Testis (tissue), 3 donors: ENCODE measurements around the gene VSNL1. TPM values are rescaled to one million over a fixed set of nuclear protein-coding genes. Genes with fewer than 3 reads are reported as not detected.

ENCODE experiments used
- DNase-seq: peaks from one replicate; pipeline ENCODE4 v3.0.0-alpha.2; 2019
- H3K27ac ChIP-seq, 2 donors: fragments of 200-600 bp; sonication (generic); one replicate each; pipeline ENCODE4 v1.5.1; 2019
- H3K27me3 ChIP-seq: fragments of 200-600 bp; sonication (generic); one replicate; pipeline ENCODE4 v1.5.1; 2019
- H3K36me3 ChIP-seq: fragments of 200-600 bp; sonication (generic); one replicate; pipeline ENCODE4 v1.5.1; 2017; ENCODE audit warnings: low read depth; ENCODE audit errors: missing control alignments
- H3K4me1 ChIP-seq: fragments of 200-600 bp; sonication (generic); one replicate; pipeline ENCODE4 v1.5.1; 2019
- H3K4me3 ChIP-seq, 2 donors: fragments of 200-600 bp; sonication (generic); one replicate each; pipeline ENCODE4 v1.5.1; 2017 to 2019
- H3K9me3 ChIP-seq: fragments of 200-600 bp; sonication (generic); one replicate; pipeline ENCODE4 v1.5.1; 2017
- CTCF ChIP-seq, 3 experiments: fragments of 450-650 bp in 2 of 3; fragments of 200-600 bp in 1 of 3; sonication (generic) in 1 of 3; IDR thresholded peaks; one replicate each; pipeline ENCODE4 v1.5.1; 2016 to 2019; ENCODE audit warnings: antibody characterized with exemption in 3 of 3, mild to moderate bottlenecking in 2 of 3, moderate library complexity in 1 of 3
- POLR2A ChIP-seq: fragments of 450-650 bp; IDR thresholded peaks from one replicate; pipeline ENCODE4 v1.6.1; 2017; ENCODE audit warnings: antibody characterized with exemption, mild to moderate bottlenecking, moderate library complexity
- WGBS, 2 donors: methylation state at CpG; one replicate each; pipeline ENCODE4 v1.1.5; 2018; 5-methylcytosine and 5-hydroxymethylcytosine counted together
- intact Hi-C: fragments of 100-400 bp; cut with DNase I; formaldehyde crosslinking; loops from one replicate; pipeline ENCODE4 v1.15.1; 2023; ENCODE audit warnings: low total_unique reads
- polyA plus RNA-seq: library from polyadenylated mRNA; stranded (reverse); fragments of 350-450 nt; fragmentation: Illumina TruSeq; extraction: RNeasy Lipid Tissue Mini Kit (QIAGEN cat#74804); gene quantifications from one replicate; pipeline ENCODE4 v1.2.3, GENCODE V29; 2014; ENCODE audit warnings: low read depth, low replicate concordance; ENCODE audit not compliant: insufficient read depth
- total RNA-seq, 2 donors: library from RNA; depleted of rRNA; stranded (reverse); fragments of >200 nt; gene quantifications; one replicate each; pipeline ENCODE4 v1.2.3, GENCODE V29; 2016

The VSNL1 gene
- total and polyA plus RNA-seq, 3 donors from 2014 or later, result 0.46 to 1.8 (median 1.4) TPM

GRCh38 chr2:17589406-17590035 lies 49.0 kb downstream of the VSNL1 start:
- Histone ChIP-seq H3K27me3 (no peaks in the 10 kb centered on the region), H3K27ac (no peak overlapping the region), H3K4me3 (no peak overlapping the region), H3K4me1 (no peaks in the 10 kb centered on the region), H3K36me3 (no peaks in the 10 kb centered on the region), H3K9me3 (no peaks in the 10 kb centered on the region)
- intact Hi-C loops, result no loop called here
- TF ChIP-seq POLR2A, result no peak
- no peak for TF ChIP-seq CTCF (IDR thresholded peaks at IDR 0.05)
- 90 to 92% methylated on average over 2 of the region's 2 CpGs for WGBS, 2 donors
- no peak for DNase-seq

GRCh38 chr2:17590342-17590911 lies 49.9 kb downstream of the VSNL1 start:
- no peak for DNase-seq
- 88 to 89% methylated on average over 2 of the region's 2 CpGs for WGBS, 2 donors
- intact Hi-C loops, result no loop called here
- Histone ChIP-seq H3K9me3 (no peaks in the 10 kb centered on the region), H3K4me3 (no peak overlapping the region), H3K27ac (no peak overlapping the region), H3K36me3 (no peaks in the 10 kb centered on the region), H3K4me1 (no peaks in the 10 kb centered on the region), H3K27me3 (no peaks in the 10 kb centered on the region)
- TF ChIP-seq POLR2A (no peak), CTCF (IDR thresholded peaks at IDR 0.05) (no peak)

- intact Hi-C loops, result no loop called here
- Histone ChIP-seq H3K9me3 (no peaks in the 10 kb centered on the region), H3K27ac (no peak overlapping the region), H3K27me3 (no peaks in the 10 kb centered on the region), H3K4me3 (no peak overlapping the region), H3K36me3 (no peaks in the 10 kb centered on the region), H3K4me1 (no peaks in the 10 kb centered on the region)
- WGBS, 2 donors, result 70 to 83% methylated on average over 3 of the region's 3 CpGs
- no peak for DNase-seq
- TF ChIP-seq CTCF (IDR thresholded peaks at IDR 0.05) (no peak), POLR2A (no peak)
These were observed 51.4 kb downstream of the VSNL1 start for GRCh38 chr2:17591846-17592245.

GRCh38 chr2:17592731-17593409 lies 52.4 kb downstream of the VSNL1 start:
- no peak for DNase-seq
- intact Hi-C loops, result no loop called here

More at GRCh38 chr2:17592731-17593409, 52.4 kb downstream of the VSNL1 start:
- TF ChIP-seq CTCF (IDR thresholded peaks at IDR 0.05) (no peak), POLR2A (no peak)
- Histone ChIP-seq H3K9me3 (no peaks in the 10 kb centered on the region), H3K36me3 (no peaks in the 10 kb centered on the region), H3K4me3 (no peak overlapping the region), H3K27me3 (no peaks in the 10 kb centered on the region), H3K4me1 (no peaks in the 10 kb centered on the region), H3K27ac (no peak overlapping the region)
- 58 to 83% methylated on average over 2 of the region's 2 CpGs for WGBS, 2 donors
